ENCODE results near the gene KCNQ1.

- TF ChIP-seq POLR2A (conservative IDR thresholded peaks at IDR 0.05) (no peak), SMARCA4 (IDR thresholded peaks at IDR 0.05) (no peak), DPF2 (IDR thresholded peaks at IDR 0.05) (no peak), SRF (CRISPR knock-in tag; IDR thresholded peaks at IDR 0.05) (no peak), POLR2AphosphoS5 (IDR thresholded peaks at IDR 0.05; ENCODE audit: control insufficient read depth, insufficient read depth, low read depth, low read length) (no peak), PCBP1 (IDR thresholded peaks at IDR 0.05; ENCODE audit: low read depth, low read length, poor library complexity, severe bottlenecking) (no peak), KDM1A (IDR thresholded peaks at IDR 0.05) (no peak), MCM2 (IDR thresholded peaks at IDR 0.05; ENCODE audit: low read depth) (no peak), ZFX (CRISPR knock-in tag; IDR thresholded peaks at IDR 0.05) (no peak)
Measured at GRCh38 chr11:2770761-2771301, 326.0 kb downstream of the KCNQ1 start.
